MM.1S (cell line): ENCODE data around the gene PTPRE.

Experiments used
- EZH2phosphoT487 ChIP-seq: fragments of 300-600 bp; sonication (generic); IDR thresholded peaks from 2 replicates; pipeline ENCODE4 v1.6.1; 2018; ENCODE audit warnings: antibody characterized with exemption, low read length
- TF ChIP-seq, protein P1 (sequence below): fragments of 300-600 bp; sonication (generic); IDR thresholded peaks from 2 replicates; pipeline ENCODE4 v1.5.1; 2016; ENCODE audit warnings: antibody characterized with exemption, low read length, mixed read lengths

DNA sequence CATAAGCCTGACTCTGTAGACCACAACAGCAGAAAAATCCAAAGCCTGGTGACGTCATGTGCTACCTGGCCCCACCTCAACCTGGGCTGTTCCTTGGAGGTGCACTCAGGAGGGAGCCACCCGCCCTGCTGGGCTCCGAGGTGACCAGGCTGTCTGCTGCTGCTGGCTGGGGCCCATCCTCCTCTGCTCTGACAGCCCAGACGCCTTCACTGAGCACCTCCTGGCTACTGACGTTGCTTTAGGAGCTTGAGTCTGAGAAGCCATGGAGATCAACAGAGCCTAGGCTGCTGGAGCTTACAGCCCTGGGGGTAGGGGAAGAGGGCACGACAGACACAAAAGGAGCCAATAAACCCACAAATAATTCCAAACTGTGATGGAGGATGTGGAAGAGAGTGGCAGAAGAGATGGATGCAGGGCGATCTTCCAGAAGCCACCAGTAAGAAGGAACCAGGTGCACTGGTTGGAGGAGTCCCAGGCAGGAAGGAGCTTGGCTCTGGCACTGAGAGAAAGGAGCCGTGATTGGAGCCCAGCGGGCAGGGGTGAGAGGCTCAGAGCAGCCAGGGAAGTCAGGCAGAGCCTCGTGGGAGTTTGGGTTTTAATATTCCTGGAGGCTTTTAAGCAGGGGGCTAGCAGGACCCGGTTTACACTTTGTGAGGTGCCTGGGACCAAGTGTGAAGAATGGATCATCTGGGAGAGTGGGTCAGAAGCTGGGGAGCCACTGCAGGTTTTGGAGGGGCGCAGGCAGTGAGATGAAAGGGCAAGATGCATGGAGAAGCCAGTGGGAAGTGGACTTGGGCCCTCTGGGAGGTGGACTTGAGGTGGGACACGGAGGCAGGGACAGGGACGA is 1.7 kb upstream of the PTPRE start:
- TF ChIP-seq, protein P1, sequence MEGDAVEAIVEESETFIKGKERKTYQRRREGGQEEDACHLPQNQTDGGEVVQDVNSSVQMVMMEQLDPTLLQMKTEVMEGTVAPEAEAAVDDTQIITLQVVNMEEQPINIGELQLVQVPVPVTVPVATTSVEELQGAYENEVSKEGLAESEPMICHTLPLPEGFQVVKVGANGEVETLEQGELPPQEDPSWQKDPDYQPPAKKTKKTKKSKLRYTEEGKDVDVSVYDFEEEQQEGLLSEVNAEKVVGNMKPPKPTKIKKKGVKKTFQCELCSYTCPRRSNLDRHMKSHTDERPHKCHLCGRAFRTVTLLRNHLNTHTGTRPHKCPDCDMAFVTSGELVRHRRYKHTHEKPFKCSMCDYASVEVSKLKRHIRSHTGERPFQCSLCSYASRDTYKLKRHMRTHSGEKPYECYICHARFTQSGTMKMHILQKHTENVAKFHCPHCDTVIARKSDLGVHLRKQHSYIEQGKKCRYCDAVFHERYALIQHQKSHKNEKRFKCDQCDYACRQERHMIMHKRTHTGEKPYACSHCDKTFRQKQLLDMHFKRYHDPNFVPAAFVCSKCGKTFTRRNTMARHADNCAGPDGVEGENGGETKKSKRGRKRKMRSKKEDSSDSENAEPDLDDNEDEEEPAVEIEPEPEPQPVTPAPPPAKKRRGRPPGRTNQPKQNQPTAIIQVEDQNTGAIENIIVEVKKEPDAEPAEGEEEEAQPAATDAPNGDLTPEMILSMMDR: no peak
- TF ChIP-seq EZH2phosphoT487: no peak
